Suprapubic skin (tissue), 4 donors: ENCODE data around the gene GCNT2. TPM values are rescaled to one million over a fixed set of nuclear protein-coding genes. Genes with fewer than 3 reads are reported as not detected.
"Not testable (repeated sequence)": the region's sequence is repeated elsewhere in the genome, so short reads cannot be mapped to it uniquely, and the experiment has no call there.

Experiments used
- DNase-seq, 2 donors: peaks; one replicate each; pipeline ENCODE4 v3.0.0-alpha.2; 2019; ENCODE audit warnings: low spot score in 2 of 2
- H3K27ac ChIP-seq: fragments of 200-600 bp; sonication (generic); one replicate; pipeline ENCODE4 v1.5.1; 2019
- H3K27me3 ChIP-seq: fragments of 200-600 bp; sonication (generic); one replicate; pipeline ENCODE4 v1.5.1; 2019
- H3K36me3 ChIP-seq: fragments of 200-600 bp; sonication (generic); one replicate; pipeline ENCODE4 v1.5.1; 2019
- H3K4me1 ChIP-seq: fragments of 200-600 bp; sonication (generic); one replicate; pipeline ENCODE4 v1.5.1; 2019
- H3K4me3 ChIP-seq: fragments of 200-600 bp; sonication (generic); one replicate; pipeline ENCODE4 v1.5.1; 2019; ENCODE audit warnings: mild to moderate bottlenecking
- H3K9me3 ChIP-seq: fragments of 200-600 bp; sonication (generic); one replicate; pipeline ENCODE4 v1.5.1; 2019
- CTCF ChIP-seq, 2 donors: fragments of 200-600 bp in 1 of 2; fragments of 450-650 bp in 1 of 2; sonication (generic) in 1 of 2; IDR thresholded peaks; one replicate each; pipeline ENCODE4 v1.5.1; 2016 to 2019; ENCODE audit warnings: antibody characterized with exemption in 2 of 2, mild to moderate bottlenecking in 1 of 2, moderate library complexity in 1 of 2
- EP300 ChIP-seq: sonication (generic); formaldehyde crosslinking; IDR thresholded peaks from one replicate; pipeline ENCODE4 v1.6.1; 2017; ENCODE audit warnings: antibody characterized with exemption
- POLR2A ChIP-seq, 2 donors: fragments of 450-650 bp; IDR thresholded peaks; one replicate each; pipeline ENCODE4 v1.6.1; 2017; ENCODE audit warnings: antibody characterized with exemption in 2 of 2, mild to moderate bottlenecking in 2 of 2, moderate library complexity in 2 of 2
- POLR2AphosphoS5 ChIP-seq, 3 donors: sonication (generic); formaldehyde crosslinking; IDR thresholded peaks; one replicate each; pipeline ENCODE4 v1.6.1; 2017; ENCODE audit warnings: antibody characterized with exemption in 3 of 3
- WGBS: methylation state at CpG from one replicate; pipeline ENCODE4 v1.1.5; 2018; 5-methylcytosine and 5-hydroxymethylcytosine counted together
- total RNA-seq, 4 donors: library from RNA; depleted of rRNA; stranded (reverse); fragments of >200 nt; gene quantifications; one replicate each; pipeline ENCODE4 v1.1.0, GENCODE V29; 2016

GCNT2 gene
- total RNA-seq, 4 donors from 2014 or later, result 8.0 to 37.4 (median 14.4) TPM

GRCh38 chr6:10580570-10580969 is 59.4 kb downstream of the GCNT2 start:
- no peaks in the 10 kb centered on the region for H3K36me3 ChIP-seq
- H3K4me1 ChIP-seq, result peaks cover 9% of the 10 kb centered on the region
- H3K4me3 ChIP-seq, result no peak overlapping the region
- no peaks in the 10 kb centered on the region for H3K27me3 ChIP-seq
- 73% methylated on average over 7 of the region's 7 CpGs for WGBS
- no peak for DNase-seq
- no peaks in the 10 kb centered on the region for H3K9me3 ChIP-seq
- no peak for TF ChIP-seq EP300
- TF ChIP-seq CTCF (IDR thresholded peaks at IDR 0.05), result no peak
- TF ChIP-seq POLR2A (IDR thresholded peaks at IDR 0.05), result no peak
- no peak for TF ChIP-seq POLR2AphosphoS5 (IDR thresholded peaks at IDR 0.05)
- no peak overlapping the region for H3K27ac ChIP-seq

- H3K27ac ChIP-seq, H3K4me1 ChIP-seq, H3K9me3 ChIP-seq, H3K4me3 ChIP-seq, H3K36me3 ChIP-seq, H3K27me3 ChIP-seq, DNase-seq: not testable (repeated sequence)
- 32% methylated on average over 4 of the region's 4 CpGs for WGBS
These were observed 60.3 kb downstream of the GCNT2 start for GRCh38 chr6:10581402-10581801.

- no peak for DNase-seq
- no peaks in the 10 kb centered on the region for H3K27me3 ChIP-seq
- 49% methylated on average over 10 of the region's 10 CpGs for WGBS
- H3K9me3 ChIP-seq, result no peaks in the 10 kb centered on the region
- no peak overlapping the region for H3K27ac ChIP-seq
- TF ChIP-seq POLR2AphosphoS5 (IDR thresholded peaks at IDR 0.05), result no peak
- TF ChIP-seq EP300, result no peak
- TF ChIP-seq CTCF (IDR thresholded peaks at IDR 0.05), result no peak
- no peak for TF ChIP-seq POLR2A (IDR thresholded peaks at IDR 0.05)
- no peak overlapping the region for H3K4me3 ChIP-seq
- no peaks in the 10 kb centered on the region for H3K36me3 ChIP-seq
- H3K4me1 ChIP-seq, result peaks cover 9% of the 10 kb centered on the region
These were observed 61.8 kb downstream of the GCNT2 start for GRCh38 chr6:10582774-10583508.

- WGBS, result 34% methylated on average over 3 of the region's 3 CpGs
These were observed 62.4 kb downstream of the GCNT2 start for GRCh38 chr6:10583509-10583901.

DNA sequence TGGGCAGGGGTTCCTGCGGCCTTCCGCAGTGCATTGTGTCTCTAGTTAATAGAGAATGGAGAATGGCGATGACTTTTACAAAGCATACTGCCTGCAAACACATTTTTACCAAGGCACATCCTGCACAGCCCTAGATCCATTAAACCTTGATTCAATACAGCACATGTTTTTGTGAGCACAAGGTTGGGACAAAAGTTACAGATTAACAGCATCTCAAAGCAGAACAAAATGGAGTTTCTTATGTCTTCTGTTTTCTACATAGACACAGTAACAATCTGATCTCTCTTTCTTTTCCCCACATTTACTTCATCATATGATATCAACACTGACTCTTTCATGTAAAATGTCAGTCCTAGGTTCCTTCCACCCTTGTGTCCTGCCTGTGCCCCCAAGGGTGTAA is 63.5 kb downstream of the GCNT2 start:
- H3K4me1 ChIP-seq, result peaks cover 9% of the 10 kb centered on the region

More at GRCh38 chr6:10583509-10583901, 62.4 kb downstream of the GCNT2 start:
- TF ChIP-seq POLR2AphosphoS5 (IDR thresholded peaks at IDR 0.05) (no peak), POLR2A (IDR thresholded peaks at IDR 0.05) (no peak), CTCF (IDR thresholded peaks at IDR 0.05) (no peak), EP300 (no peak)
- no peaks in the 10 kb centered on the region for H3K27me3 ChIP-seq
- no peaks in the 10 kb centered on the region for H3K9me3 ChIP-seq
- no peaks in the 10 kb centered on the region for H3K36me3 ChIP-seq
- no peak overlapping the region for H3K27ac ChIP-seq
- no peak overlapping the region for H3K4me3 ChIP-seq
- no peak for DNase-seq
- peaks cover 9% of the 10 kb centered on the region for H3K4me1 ChIP-seq

More for the DNA sequence above, 63.5 kb downstream of the GCNT2 start:
- Histone ChIP-seq H3K27ac (no peak overlapping the region), H3K9me3 (no peaks in the 10 kb centered on the region), H3K4me3 (no peak overlapping the region), H3K27me3 (no peaks in the 10 kb centered on the region), H3K36me3 (no peaks in the 10 kb centered on the region)
- 92% methylated on average over 3 of the region's 3 CpGs for WGBS
- TF ChIP-seq CTCF (IDR thresholded peaks at IDR 0.05), result no peak
- DNase-seq, result no peak
